HFF-Myc (cell line): Measurements from ENCODE around the gene NDUFA8.

Experiments used
- DNase-seq: peaks from one replicate; pipeline ENCODE4 v3.0.0-alpha.2; 2011; ENCODE audit warnings: low read depth; ENCODE audit errors: extremely low read depth
- H3K4me3 ChIP-seq: replicated peaks from 2 replicates; pipeline ENCODE4 v1.5.1; 2011; ENCODE audit warnings: low read depth, mild to moderate bottlenecking, control low read depth, low read length
- TF ChIP-seq, protein P1 (sequence below): IDR thresholded peaks from 2 replicates; pipeline ENCODE4 v1.5.1; 2012; ENCODE audit warnings: mild to moderate bottlenecking, low read depth, low read length, control low read depth; ENCODE audit errors: missing control alignments

NDUFA8 gene

DNA sequence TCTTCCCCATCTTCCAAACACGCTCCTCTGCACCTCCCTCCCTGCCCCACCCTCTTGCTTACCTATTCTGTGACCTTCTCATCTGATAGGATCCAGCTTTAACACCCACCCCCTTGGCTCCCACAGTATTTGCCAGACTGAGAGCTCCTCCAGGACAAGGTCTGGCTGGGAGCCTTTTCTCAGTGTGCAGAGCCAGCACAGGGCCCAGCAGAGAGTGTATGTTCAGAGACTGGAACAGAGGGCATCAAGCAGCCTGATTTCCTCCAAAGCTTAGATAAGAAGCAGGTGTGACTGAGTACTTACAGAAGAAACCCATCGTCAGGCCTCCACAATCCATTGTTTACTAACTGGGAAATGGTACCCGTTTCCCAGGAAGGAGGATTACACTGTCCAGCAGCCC lies 42.5 kb upstream of the NDUFA8 start:
- TF ChIP-seq, protein P1, sequence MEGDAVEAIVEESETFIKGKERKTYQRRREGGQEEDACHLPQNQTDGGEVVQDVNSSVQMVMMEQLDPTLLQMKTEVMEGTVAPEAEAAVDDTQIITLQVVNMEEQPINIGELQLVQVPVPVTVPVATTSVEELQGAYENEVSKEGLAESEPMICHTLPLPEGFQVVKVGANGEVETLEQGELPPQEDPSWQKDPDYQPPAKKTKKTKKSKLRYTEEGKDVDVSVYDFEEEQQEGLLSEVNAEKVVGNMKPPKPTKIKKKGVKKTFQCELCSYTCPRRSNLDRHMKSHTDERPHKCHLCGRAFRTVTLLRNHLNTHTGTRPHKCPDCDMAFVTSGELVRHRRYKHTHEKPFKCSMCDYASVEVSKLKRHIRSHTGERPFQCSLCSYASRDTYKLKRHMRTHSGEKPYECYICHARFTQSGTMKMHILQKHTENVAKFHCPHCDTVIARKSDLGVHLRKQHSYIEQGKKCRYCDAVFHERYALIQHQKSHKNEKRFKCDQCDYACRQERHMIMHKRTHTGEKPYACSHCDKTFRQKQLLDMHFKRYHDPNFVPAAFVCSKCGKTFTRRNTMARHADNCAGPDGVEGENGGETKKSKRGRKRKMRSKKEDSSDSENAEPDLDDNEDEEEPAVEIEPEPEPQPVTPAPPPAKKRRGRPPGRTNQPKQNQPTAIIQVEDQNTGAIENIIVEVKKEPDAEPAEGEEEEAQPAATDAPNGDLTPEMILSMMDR: no peak
- DNase-seq: no peak
- no peak overlapping the region for H3K4me3 ChIP-seq

DNA sequence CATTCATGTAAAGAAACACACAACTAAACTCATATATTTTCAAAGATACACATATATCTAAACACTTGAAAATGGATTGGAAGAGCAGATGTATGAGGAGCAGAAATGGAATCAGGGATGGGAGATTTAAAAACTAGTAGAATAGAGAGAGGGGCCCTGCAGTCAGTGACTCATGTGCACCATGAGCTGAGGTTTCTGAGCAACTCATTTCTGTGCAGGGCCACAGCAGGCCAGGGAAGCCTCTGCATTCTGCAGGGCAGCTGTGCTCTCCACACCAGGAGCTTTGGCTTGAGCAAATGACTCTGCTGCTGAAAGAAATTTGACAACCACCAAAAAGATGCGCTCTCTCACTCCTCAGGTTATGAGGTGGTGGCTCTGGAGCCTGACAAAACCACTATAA lies 42.1 kb upstream of the NDUFA8 start:
- DNase-seq: no peak
- no peak overlapping the region for H3K4me3 ChIP-seq
- TF ChIP-seq, protein P1: no peak

DNA sequence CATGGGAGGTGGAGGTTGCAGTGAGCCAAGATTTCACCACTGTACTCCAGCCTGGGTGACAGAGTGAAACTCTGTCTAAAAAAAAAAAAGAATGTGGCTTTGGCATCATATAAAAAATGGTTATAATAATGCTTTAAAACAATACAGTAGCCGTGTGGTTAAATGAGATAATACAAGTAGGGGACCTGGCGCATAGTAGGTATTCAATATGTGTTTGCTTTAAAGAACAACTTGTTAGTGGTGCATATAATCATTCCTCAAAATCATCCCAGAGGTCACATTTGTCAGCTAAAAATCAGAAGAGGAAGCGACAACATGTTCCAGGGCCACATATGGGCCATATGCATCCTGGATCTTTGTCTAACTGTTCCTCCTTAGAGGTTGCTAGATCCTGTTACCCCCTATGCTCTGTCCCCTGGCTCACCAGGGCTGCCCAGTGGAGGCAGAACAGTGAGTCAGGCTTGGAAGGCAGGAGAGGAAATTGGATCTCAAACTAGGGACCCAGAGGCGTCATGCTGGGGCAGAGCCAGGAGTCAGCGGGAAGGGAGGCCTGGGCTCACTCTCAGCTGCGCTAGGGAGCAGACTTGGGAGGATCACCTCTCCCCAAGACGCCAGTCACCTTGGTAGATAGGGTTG lies 41.5 kb upstream of the NDUFA8 start:
- no peak for DNase-seq

GRCh38 chr9:122197882-122198281 lies 38.3 kb upstream of the NDUFA8 start:
- no peak overlapping the region for H3K4me3 ChIP-seq
- DNase-seq: no peak
- TF ChIP-seq, protein P1: no peak

More for the DNA sequence above, 41.5 kb upstream of the NDUFA8 start:
- TF ChIP-seq, protein P1: no peak
- H3K4me3 ChIP-seq: no peak overlapping the region

DNA sequence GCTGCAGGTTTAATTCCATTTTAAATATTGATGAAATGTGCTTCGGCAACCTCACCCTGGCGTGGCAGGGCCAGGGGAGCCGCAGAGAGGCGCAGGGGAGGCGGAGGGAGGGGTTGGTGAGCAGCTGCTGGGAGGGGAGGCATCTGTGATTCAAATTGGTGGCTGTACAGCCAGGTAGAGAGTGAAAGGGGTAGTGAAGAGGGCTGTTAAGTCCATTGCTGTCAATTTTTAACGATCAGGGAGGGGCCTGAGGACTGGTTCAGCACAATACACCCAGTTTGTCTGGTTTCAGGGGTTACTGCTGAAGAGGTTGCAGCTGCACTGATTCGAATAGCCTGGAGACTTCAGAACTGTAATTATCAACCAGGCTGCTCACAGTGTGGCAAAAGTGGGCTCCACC lies 37.8 kb upstream of the NDUFA8 start:
- no peak for DNase-seq
- no peak overlapping the region for H3K4me3 ChIP-seq
- TF ChIP-seq, protein P1: no peak

- no peak for DNase-seq
- TF ChIP-seq, protein P1: no peak
- H3K4me3 ChIP-seq: no peak overlapping the region
Measured at GRCh38 chr9:122195875-122196274, 36.3 kb upstream of the NDUFA8 start.

DNA sequence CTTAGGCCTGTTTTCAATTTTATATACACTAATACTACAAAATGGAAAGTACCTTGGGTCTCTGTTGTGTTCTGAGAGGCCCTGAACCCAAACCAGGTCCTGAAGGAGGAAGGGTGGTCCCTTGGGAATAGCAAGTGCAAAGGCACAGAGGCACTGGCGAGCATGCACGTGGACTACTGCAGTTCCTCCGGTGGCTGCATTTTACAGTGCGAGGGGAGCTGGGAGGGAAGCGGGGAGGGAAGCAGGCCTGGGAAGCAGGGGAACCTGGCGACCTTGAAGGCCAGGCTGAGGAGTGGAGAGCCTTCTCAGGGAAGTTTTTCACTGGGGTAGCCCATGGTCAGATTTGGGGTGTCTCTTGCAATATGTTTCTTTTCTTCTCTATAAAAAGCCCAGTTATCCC lies 34.1 kb upstream of the NDUFA8 start:
- H3K4me3 ChIP-seq: no peak overlapping the region
- DNase-seq: no peak
- TF ChIP-seq, protein P1: no peak
